Astrocyte of the cerebellum (primary cell): Measurements from ENCODE around the gene MTA1.

ENCODE experiments used
- DNase-seq: peaks from one replicate; pipeline ENCODE4 v3.0.0-alpha.2; 2011; ENCODE audit warnings: low read depth
- H3K4me3 ChIP-seq: 2 replicates; pipeline ENCODE4 v1.5.1; 2011; ENCODE audit warnings: mild to moderate bottlenecking, low read depth, low read length, moderate library complexity
- in situ Hi-C: cut with HindIII; loops from 2 replicates; pipeline ENCODE4 v1.10.0; 2017; ENCODE audit warnings: low sequenced_read_pairs
- TF ChIP-seq, protein P1 (sequence below): IDR thresholded peaks from 2 replicates; pipeline ENCODE4 v1.5.1; 2012; ENCODE audit warnings: low read length, low read depth, moderate library complexity, mild to moderate bottlenecking; ENCODE audit errors: missing control alignments

Gene MTA1

DNA sequence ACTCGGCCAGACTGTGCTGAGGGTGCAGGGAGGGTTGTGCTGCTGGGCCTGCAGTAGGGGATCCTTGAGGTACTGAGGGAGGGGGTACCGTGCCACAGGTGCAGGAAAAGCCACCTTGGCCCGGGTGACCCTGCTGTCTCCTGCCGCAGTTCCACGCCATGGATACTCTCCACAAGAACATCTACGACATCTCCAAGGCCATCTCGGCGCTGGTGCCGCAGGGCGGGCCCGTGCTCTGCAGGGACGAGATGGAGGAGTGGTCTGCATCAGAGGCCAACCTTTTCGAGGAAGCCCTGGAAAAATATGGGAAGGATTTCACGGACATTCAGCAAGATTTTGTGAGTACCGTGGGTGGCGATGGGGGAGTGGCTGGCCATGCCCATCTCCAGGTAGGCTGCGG, 41.0 kb downstream of the MTA1 start:
- in situ Hi-C loops = no loop called here
- no peak overlapping the region for H3K4me3 ChIP-seq
- no peak for DNase-seq
- TF ChIP-seq, protein P1, sequence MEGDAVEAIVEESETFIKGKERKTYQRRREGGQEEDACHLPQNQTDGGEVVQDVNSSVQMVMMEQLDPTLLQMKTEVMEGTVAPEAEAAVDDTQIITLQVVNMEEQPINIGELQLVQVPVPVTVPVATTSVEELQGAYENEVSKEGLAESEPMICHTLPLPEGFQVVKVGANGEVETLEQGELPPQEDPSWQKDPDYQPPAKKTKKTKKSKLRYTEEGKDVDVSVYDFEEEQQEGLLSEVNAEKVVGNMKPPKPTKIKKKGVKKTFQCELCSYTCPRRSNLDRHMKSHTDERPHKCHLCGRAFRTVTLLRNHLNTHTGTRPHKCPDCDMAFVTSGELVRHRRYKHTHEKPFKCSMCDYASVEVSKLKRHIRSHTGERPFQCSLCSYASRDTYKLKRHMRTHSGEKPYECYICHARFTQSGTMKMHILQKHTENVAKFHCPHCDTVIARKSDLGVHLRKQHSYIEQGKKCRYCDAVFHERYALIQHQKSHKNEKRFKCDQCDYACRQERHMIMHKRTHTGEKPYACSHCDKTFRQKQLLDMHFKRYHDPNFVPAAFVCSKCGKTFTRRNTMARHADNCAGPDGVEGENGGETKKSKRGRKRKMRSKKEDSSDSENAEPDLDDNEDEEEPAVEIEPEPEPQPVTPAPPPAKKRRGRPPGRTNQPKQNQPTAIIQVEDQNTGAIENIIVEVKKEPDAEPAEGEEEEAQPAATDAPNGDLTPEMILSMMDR = no peak

DNA sequence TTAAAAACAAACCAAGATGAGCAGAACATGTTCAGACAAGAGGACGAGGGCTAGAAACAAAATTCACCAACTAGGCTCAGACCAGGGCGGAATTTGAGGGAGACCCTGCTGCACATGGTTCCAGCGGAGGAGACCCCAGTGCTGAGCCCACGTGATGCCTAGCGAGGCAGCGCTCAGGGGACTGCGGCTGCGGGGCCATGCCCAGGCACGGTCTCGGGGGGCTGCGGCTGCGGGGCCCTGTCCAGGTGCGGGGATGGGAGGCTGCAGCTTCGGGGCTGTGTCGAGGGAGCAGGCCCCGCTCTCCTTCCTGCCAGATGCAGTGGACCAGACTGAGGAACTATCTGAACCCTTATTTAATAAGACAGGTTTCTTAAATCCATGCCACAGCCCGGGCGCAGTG, 42.3 kb downstream of the MTA1 start:
- in situ Hi-C loops = no loop called here
- no peak overlapping the region for H3K4me3 ChIP-seq
- TF ChIP-seq, protein P1 = no peak
- no peak for DNase-seq

DNA sequence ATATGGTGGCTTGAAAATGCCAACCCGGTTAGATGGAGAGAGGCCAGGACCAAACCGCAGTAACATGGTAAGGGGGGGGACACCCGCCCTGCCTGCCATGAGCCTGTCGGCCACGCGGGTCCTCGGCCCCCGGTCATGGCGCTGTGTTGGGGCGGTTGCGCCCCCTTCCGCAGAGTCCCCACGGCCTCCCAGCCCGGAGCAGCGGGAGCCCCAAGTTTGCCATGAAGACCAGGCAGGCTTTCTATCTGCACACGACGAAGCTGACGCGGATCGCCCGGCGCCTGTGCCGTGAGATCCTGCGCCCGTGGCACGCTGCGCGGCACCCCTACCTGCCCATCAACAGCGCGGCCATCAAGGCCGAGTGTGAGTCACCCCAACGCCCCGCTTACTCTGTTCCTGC, 44.9 kb downstream of the MTA1 start:
- TF ChIP-seq, protein P1 = no peak
- H3K4me3 ChIP-seq = no peak overlapping the region
- in situ Hi-C loops = no loop called here
- DNase-seq = no peak

DNA sequence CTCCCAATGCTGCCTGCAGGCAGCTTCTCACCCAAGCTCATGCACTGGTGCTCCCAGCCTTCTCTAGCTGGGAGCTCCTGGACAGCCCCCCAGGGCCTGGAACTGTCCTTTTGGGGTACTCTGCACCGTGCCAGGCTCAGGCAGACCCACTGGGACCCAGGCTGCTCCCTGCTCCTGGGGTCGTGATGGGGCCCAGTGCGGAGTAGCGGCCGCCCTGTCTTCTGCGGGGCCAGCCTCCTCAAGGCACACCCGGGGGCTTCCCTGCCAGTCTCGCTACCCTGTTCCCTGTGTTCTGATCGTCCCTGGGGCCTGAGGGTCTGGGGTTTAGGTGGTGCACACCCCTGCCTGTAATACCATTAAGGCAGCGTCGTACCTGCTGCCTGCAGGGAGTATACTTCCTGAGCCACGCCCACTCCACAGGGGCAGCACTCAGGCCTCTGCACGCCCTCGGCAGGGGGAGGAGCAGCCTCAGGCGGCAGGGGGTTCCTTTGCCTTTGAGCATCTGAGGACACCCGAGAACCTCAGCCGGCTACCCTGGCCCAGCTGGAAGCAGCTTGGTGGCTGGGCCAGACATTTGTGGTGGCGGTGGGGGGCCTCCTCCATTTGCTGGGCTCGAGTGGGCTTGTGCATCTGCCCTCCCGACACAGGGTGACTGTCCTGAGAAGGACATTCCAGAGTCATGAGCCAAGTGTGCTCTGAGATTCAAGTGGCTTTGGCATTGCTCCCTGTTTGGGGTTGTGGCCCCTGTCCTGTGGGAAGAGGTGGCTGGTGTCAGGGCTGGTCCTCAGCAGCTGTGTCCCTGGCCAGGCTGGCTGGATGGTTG, 45.8 kb downstream of the MTA1 start:
- in situ Hi-C loops = no loop called here
- no peak for DNase-seq
- TF ChIP-seq, protein P1 = no peak
- no peak overlapping the region for H3K4me3 ChIP-seq

DNA sequence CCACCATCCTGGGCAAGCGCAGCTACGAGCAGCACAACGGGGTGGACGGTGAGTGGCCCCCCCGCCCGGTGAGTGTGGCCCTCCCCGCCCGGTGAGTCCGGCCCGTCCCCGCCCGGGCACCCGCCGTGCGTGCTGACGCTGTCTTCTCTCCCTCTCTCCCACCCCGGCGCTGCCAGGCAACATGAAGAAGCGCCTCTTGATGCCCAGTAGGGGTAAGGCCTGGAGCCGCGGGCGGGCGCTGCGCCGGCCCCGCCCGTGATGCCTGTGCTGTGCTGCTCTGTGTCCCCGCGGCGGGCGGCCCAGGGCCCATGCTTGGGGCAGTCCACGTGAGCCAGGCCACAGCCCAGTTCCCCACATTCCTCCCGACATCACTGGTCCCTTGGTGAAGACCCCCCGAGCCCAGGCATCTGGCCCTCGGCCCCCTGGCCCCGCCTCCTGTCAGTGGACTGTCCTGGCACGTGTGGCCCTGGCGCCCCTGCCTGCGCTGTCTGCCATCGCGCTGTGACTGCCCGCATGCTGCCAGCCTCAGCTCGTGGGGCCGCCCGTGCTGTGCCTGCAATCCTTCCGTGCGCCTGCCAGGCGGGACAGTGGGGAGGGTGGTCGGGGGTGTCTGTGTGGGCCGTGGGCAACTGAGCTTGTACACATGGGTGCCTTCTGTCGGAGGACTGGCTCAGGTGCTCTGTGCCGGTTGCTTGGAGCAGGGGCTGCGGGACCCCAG, 47.1 kb downstream of the MTA1 start:
- DNase-seq = no peak
- TF ChIP-seq, protein P1 = no peak
- in situ Hi-C loops = no loop called here
- no peak overlapping the region for H3K4me3 ChIP-seq

DNA sequence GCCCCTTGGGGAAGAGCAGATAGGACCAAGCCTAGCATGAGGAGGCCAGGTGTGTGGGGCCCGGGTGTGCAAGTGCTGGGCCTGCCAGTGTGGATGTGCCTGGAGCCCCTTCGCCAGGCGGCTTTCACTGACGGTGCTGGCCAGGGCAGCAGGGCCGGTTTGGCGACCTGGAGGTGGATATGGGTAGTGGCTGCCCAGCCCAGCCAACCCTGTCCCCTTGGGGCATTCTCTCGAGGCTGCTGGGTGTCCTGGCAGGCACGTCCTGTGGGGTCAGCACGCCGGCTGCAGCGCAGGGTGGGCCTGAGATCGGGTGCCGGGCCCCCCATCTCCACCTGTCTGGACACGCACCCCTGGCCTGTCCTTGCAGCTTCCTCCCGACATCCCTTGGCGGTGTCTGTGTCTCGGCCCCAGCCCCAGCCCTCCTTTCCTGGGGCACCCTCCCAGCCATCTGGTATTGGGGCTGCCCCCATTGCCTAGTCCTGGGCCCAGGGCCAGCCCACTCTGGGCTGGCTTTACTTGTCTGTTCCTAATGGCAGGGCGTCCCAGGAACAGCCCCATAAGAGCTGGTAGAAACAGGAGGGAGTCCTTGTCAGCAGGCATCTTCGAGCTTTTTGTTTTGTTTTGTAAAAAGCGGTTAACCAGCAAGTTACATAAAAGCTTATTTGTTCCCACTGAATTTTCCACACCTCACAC, 47.8 kb downstream of the MTA1 start:
- H3K4me3 ChIP-seq = no peak overlapping the region
- in situ Hi-C loops = no loop called here
- no peak for DNase-seq
- TF ChIP-seq, protein P1 = no peak
